ENCODE data around the gene SPATA32. TPM values are rescaled to one million over a fixed set of nuclear protein-coding genes. Genes with fewer than 3 reads are reported as not detected.

The SPATA32 gene
- total and polyA plus RNA-seq, 9 donors: 0.04 to 0.08 TPM; not detected in 7

DNA sequence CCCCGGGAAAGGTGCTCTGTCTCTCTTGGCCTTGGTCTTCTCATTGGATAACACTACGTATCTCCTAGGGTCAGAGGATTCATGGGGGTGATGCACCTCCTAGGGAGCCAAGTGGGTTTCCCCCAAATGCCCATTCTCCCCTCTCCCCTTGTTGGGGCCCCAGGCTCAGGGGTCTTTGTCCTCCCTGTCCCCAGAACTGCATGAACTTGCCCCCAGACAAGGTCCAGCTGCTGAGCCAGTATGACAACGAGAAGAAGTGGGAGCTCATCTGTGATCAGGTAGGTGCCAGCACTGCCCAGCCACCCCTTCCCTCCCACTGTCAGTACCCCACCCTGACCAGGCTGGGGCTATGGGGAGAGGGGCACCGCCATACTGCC lies 31.5 kb downstream of the SPATA32 start:
- no peaks in the 10 kb centered on the region for H3K9me3 ChIP-seq (replicated peaks; ENCODE audit: control insufficient read depth, low read depth, low read length)
- 100% methylated on average over 1 of the region's 4 CpGs for WGBS (ENCODE audit: insufficient coverage)
- H3K36me3 ChIP-seq (ENCODE audit: control insufficient read depth, insufficient read depth, low read length): no peaks in the 10 kb centered on the region
- no peak for DNase-seq
- peaks cover 66% of the 10 kb centered on the region for H3K4me1 ChIP-seq (ENCODE audit: control insufficient read depth, insufficient read depth, low read length)
- no peak overlapping the region for H3K4me3 ChIP-seq (ENCODE audit: low read length)
- no peak overlapping the region for H3K27ac ChIP-seq (ENCODE audit: low read length)
- peaks cover 17% of the 10 kb centered on the region for H3K27me3 ChIP-seq (ENCODE audit: control insufficient read depth, insufficient read depth, low read length)

DNA sequence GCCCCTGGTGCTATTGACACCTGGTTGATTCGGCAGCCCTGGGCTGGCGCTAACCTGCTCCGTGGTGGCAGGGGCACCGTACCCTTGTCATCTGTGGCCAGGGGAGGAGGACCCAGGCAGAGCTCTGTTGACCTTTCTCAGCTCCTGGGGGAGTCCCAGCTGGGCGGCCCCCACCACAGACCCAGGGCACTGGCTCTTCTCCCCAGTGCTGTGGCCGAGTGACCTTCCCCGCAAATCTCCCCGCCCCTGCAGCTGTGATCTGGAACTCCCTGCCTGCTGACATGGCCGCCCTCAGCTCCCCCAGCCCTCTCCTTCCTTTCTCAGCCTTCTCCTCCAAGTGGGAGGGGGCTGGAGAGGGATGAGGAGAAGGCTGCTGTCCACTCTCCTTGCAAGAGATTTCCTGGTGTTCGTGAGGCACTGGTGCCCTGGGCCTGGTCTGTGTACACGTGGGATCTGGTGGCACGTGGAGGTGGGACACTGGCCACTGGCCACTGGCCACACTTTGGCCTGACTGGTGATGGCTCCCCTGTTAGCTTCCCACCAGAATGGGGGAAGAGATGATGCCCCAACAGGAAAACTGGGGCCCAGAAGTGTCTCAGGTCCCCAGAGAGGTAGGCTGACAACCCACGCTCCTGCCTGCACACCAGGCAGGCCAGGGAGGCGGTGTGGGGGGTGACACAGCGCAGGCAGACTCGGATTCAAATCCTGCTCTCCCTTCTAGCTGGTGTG lies 32.0 kb downstream of the SPATA32 start:
- peak overlapping the region; percentile 89 for H3K27ac ChIP-seq (ENCODE audit: low read length)
- H3K4me1 ChIP-seq (ENCODE audit: control insufficient read depth, insufficient read depth, low read length): peaks cover 71% of the 10 kb centered on the region
- DNase-seq: peak; percentile 65
- H3K4me3 ChIP-seq (ENCODE audit: low read length): no peak overlapping the region
- H3K9me3 ChIP-seq (replicated peaks; ENCODE audit: control insufficient read depth, low read depth, low read length): no peaks in the 10 kb centered on the region
- H3K36me3 ChIP-seq (ENCODE audit: control insufficient read depth, insufficient read depth, low read length): no peaks in the 10 kb centered on the region
- WGBS (ENCODE audit: insufficient coverage): 78% methylated on average over 12 of the region's 16 CpGs
- peaks cover 12% of the 10 kb centered on the region for H3K27me3 ChIP-seq (ENCODE audit: control insufficient read depth, insufficient read depth, low read length)

DNA sequence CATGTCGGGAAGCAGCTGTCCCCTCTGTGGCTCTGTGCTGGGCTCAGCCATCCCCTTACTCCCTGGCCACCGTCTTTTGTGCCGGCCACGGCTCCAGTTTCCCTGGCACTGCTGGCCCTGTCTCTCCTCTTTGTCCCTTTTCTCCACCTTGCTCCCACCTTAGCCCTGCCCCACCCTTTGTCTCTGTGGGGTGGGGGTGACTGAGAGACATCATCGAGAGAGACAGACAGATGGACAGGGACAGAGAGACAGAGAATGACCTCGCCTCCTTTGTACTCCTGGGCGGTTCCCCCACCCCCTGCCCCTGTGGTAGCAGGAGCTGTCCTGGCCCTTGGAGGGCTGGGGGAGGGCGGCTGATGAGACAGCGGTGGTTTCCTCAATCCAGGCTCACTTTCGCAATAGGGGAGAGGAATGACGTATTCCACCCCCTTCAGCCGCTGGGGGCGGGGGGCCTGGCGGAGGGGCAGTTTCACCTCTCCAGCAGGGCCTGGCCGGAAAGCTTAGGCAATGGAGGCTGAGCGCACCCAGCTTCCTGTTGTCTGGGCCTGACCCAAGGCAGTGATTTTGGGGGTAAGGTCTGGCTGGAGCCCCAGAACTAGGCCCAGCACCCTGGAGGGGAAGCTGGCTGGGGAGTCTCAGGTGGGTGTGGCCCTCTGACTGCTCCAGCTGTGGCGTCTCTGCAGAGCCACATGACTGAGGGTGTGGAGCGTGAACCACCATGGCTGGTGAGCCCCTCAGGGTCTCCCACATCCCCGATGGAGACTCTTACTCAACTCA lies 32.9 kb downstream of the SPATA32 start:
- Histone ChIP-seq H3K27me3 (ENCODE audit: control insufficient read depth, insufficient read depth, low read length) (peaks cover 10% of the 10 kb centered on the region), H3K4me1 (ENCODE audit: control insufficient read depth, insufficient read depth, low read length) (peaks cover 75% of the 10 kb centered on the region), H3K36me3 (ENCODE audit: control insufficient read depth, insufficient read depth, low read length) (no peaks in the 10 kb centered on the region), H3K9me3 (replicated peaks; ENCODE audit: control insufficient read depth, low read depth, low read length) (no peaks in the 10 kb centered on the region), H3K27ac (ENCODE audit: low read length) (peak overlapping the region; percentile 89), H3K4me3 (ENCODE audit: low read length) (no peak overlapping the region)
- 46% methylated on average over 10 of the region's 19 CpGs for WGBS (ENCODE audit: insufficient coverage)
- peak; percentile 87 for DNase-seq

DNA sequence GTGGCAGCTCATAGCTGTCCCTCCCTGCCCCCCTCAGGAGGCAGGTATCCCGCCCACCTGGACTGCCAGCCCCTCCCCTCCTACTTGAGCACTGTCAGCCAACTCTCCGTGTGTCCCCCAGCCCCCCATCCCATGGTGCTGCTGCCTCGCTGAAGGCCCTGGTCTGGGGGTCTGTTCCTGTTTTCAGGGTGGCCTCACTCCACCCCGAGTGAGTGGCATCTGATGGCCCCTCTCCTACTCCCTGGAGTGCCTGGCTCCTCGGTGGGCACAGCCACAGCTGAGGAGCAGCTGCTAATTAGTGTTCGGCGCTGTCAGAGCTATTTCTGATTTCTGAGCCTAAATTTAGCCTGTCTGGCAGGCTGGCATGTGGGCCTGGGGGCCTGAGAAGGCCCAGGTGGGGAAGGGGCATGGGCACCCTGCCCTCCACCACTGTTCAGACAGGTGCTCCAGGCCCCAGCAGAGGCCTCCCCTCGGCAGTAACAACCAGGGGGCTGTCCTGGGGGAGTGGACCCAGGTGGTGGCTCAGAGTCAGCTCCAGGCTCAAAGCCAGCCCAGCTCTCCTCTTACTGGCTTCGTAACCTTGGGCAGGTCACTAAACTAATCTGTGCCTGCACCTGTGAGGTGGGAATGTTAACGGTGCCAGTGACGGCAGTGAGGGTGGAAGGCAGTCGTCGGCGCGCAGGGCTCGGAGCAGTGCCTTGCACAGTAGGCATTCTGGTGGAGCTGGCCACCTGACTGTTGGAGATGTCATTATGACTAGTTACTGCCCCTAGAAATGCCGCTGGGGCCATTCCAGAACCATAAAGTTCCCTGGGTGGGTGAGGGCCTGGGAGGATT lies 33.8 kb downstream of the SPATA32 start:
- peak; percentile 68 for DNase-seq
- no peaks in the 10 kb centered on the region for H3K36me3 ChIP-seq (ENCODE audit: control insufficient read depth, insufficient read depth, low read length)
- H3K27ac ChIP-seq (ENCODE audit: low read length): peak overlapping the region; percentile 89
- 49% methylated on average over 15 of the region's 17 CpGs for WGBS (ENCODE audit: insufficient coverage)
- H3K9me3 ChIP-seq (replicated peaks; ENCODE audit: control insufficient read depth, low read depth, low read length): no peaks in the 10 kb centered on the region
- peaks cover 10% of the 10 kb centered on the region for H3K27me3 ChIP-seq (ENCODE audit: control insufficient read depth, insufficient read depth, low read length)
- peaks cover 81% of the 10 kb centered on the region for H3K4me1 ChIP-seq (ENCODE audit: control insufficient read depth, insufficient read depth, low read length)
- no peak overlapping the region for H3K4me3 ChIP-seq (ENCODE audit: low read length)

DNA sequence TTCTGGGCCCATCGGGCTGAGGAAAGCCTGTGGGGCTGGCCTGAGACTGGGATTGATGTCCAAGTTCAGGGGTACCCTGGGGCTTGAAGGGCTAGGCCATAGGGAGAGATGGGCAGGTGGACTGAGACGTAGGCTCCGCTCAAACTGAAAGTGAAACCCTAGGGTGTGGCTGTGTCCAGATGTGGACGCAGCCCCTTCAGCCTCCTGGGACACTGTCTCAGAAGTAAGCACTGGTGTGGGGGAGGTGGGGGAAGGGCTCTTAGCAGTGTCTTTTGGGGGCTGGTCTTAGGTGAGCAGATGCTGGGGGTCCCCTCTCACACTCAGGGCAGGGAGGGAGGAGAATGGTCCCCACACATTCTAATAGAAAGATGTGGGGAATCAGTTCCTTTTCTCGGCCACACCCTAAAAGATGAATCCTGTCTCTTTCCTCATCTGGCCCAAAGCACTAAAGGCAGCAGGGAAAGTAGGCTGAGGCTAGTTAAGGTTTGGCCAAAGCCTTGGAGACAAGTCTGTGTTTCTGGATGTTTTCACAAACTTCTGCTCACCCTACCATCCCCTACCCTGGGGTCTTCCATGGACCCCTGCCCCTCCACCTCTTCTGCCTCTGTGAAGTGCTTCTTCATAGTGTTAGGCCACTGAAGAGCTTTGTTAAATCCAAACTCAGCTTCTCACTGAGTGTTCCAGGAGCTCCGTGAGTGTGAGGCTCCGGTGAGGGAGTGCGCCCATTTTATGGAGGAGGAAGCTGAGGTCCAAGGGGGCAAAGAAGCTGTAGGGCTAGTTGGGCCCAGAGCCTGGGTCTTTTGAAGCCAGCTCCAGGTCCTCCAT lies 34.6 kb downstream of the SPATA32 start:
- H3K9me3 ChIP-seq (replicated peaks; ENCODE audit: control insufficient read depth, low read depth, low read length): no peaks in the 10 kb centered on the region
- H3K27ac ChIP-seq (ENCODE audit: low read length): peak overlapping the region; percentile 89
- H3K4me3 ChIP-seq (ENCODE audit: low read length): no peak overlapping the region
- 41% methylated on average over 4 of the region's 8 CpGs for WGBS (ENCODE audit: insufficient coverage)
- no peak for DNase-seq
- H3K27me3 ChIP-seq (ENCODE audit: control insufficient read depth, insufficient read depth, low read length): peaks cover 18% of the 10 kb centered on the region
- peaks cover 89% of the 10 kb centered on the region for H3K4me1 ChIP-seq (ENCODE audit: control insufficient read depth, insufficient read depth, low read length)
- no peaks in the 10 kb centered on the region for H3K36me3 ChIP-seq (ENCODE audit: control insufficient read depth, insufficient read depth, low read length)

DNA sequence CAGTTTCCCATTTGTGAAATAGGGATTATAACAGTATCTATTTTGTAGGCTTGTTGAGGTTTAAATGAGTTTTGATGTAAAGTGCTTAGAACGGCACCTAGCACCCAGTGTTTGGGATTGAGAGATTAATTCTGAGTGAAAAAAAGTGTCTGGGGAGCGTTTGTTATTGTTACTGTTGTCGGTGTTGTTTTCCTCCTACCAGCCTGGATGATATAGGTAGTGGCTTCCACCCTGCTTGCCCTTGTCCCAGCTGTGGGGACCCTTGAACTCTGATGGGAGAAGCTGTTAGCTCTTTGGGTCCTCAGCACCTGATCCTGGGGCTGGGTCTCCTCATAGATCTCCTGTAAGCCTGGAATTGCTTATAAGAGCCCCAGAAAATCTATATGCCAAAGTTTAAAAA lies 35.3 kb downstream of the SPATA32 start:
- H3K9me3 ChIP-seq (replicated peaks; ENCODE audit: control insufficient read depth, low read depth, low read length): no peaks in the 10 kb centered on the region
- H3K4me3 ChIP-seq (ENCODE audit: low read length): no peak overlapping the region
- H3K27ac ChIP-seq (ENCODE audit: low read length): peak overlapping the region; percentile 63
- H3K36me3 ChIP-seq (ENCODE audit: control insufficient read depth, insufficient read depth, low read length): no peaks in the 10 kb centered on the region
- no peak for DNase-seq
- H3K27me3 ChIP-seq (ENCODE audit: control insufficient read depth, insufficient read depth, low read length): peaks cover 20% of the 10 kb centered on the region
- H3K4me1 ChIP-seq (ENCODE audit: control insufficient read depth, insufficient read depth, low read length): peaks cover 86% of the 10 kb centered on the region
- WGBS (ENCODE audit: insufficient coverage): no CpG with 5 or more reads among the region's 3 CpGs

DNA sequence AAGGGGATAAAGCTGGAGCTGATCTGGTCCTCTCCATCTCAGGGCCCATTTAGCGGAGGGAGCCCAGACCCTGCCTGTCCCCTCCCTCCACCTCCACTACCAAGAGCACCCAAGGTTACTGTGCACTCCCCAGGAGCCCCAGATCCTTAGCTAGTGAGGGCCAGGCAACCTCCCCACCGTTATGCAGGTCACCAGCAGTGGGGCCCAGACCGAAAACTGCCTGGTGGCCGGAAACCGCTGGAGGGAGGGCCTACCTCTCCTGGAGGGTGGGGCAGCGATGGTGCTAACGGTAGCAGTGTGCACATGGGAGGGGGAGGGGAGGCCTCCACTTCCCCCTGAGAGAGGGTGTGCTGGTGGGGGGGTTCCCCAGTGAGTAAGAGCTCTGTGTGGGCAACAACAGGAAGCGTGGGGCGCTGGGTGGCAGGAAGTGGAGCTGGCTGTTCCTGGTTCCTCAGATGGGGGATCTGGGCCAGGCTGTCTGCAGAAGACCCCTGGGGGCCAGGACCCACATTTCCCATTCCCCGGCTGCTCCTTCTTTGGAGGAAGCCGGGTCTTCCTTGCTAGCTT lies 35.8 kb downstream of the SPATA32 start:
- 61% methylated on average over 10 of the region's 11 CpGs for WGBS (ENCODE audit: insufficient coverage)
- Histone ChIP-seq H3K27me3 (ENCODE audit: control insufficient read depth, insufficient read depth, low read length) (peaks cover 23% of the 10 kb centered on the region), H3K4me1 (ENCODE audit: control insufficient read depth, insufficient read depth, low read length) (peaks cover 84% of the 10 kb centered on the region)

DNA sequence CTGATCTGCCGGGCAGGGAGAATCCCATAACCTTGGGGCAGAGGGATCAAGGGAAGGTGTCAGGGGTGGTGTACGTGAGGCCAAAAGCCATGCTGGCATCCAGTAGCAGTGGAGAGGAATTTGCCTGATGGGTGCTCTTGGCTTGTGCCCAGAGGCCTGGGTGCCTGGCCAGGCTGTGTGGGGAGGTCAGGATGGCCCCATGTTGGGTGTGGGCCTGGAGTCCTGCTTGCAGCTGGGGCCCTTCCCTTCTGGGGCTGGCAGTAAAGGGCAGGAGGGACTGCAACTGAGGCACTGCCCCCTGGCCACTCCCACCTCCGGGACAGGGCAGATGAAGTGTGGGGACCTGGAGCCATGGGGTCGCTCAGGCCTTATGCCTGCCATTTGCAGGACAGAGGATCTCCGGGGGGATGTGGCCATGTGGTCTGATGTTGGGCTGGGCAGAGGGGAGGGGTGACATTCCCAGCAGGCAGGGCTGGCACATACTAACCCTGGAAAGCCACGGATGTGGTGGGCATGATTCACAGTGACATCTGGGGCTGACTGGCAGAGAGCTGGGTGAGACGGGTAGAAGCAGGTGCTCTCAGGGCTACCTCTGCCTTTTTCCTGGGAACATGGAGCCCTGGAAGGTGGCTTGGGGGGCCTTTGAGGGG lies 36.7 kb downstream of the SPATA32 start:
- Histone ChIP-seq H3K27me3 (ENCODE audit: control insufficient read depth, insufficient read depth, low read length) (peaks cover 32% of the 10 kb centered on the region), H3K9me3 (replicated peaks; ENCODE audit: control insufficient read depth, low read depth, low read length) (no peaks in the 10 kb centered on the region), H3K36me3 (ENCODE audit: control insufficient read depth, insufficient read depth, low read length) (no peaks in the 10 kb centered on the region), H3K4me1 (ENCODE audit: control insufficient read depth, insufficient read depth, low read length) (peaks cover 77% of the 10 kb centered on the region), H3K27ac (ENCODE audit: low read length) (peak overlapping the region; percentile 63), H3K4me3 (ENCODE audit: low read length) (no peak overlapping the region)
- no peak for DNase-seq
- 80% methylated on average over 4 of the region's 7 CpGs for WGBS (ENCODE audit: insufficient coverage)

More for the DNA sequence above, 35.8 kb downstream of the SPATA32 start:
- Histone ChIP-seq H3K9me3 (replicated peaks; ENCODE audit: control insufficient read depth, low read depth, low read length) (no peaks in the 10 kb centered on the region), H3K36me3 (ENCODE audit: control insufficient read depth, insufficient read depth, low read length) (no peaks in the 10 kb centered on the region), H3K27ac (ENCODE audit: low read length) (peak overlapping the region; percentile 63), H3K4me3 (ENCODE audit: low read length) (no peak overlapping the region)
- DNase-seq: peak; percentile 69

DNA sequence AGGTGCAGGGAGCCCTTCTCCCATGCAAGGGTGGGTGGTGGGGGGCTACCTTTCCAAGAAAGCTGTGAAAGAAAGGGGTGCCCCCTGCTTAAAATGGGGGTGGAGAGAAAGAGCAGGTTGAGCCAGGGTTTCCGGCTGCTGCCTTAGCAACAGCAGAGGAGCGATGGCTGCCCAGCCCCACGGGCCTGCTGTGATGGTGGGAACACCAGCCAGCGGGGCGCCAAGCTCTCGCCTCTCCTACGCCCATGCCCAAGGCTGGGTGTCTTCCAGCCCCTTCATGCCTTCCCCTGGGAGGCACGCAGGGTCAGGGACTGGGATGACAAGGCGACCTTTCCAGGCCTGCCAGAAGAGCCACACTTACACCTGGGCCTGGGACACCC lies 37.2 kb downstream of the SPATA32 start:
- no peak for DNase-seq
- 81% methylated on average over 7 of the region's 9 CpGs for WGBS (ENCODE audit: insufficient coverage)
- peaks cover 72% of the 10 kb centered on the region for H3K4me1 ChIP-seq (ENCODE audit: control insufficient read depth, insufficient read depth, low read length)
- H3K27me3 ChIP-seq (ENCODE audit: control insufficient read depth, insufficient read depth, low read length): peaks cover 36% of the 10 kb centered on the region
- H3K9me3 ChIP-seq (replicated peaks; ENCODE audit: control insufficient read depth, low read depth, low read length): no peaks in the 10 kb centered on the region
- H3K36me3 ChIP-seq (ENCODE audit: control insufficient read depth, insufficient read depth, low read length): no peaks in the 10 kb centered on the region
- peak overlapping the region; percentile 31 for H3K27ac ChIP-seq (ENCODE audit: low read length)
- no peak overlapping the region for H3K4me3 ChIP-seq (ENCODE audit: low read length)

Data from muscle of leg (tissue), 11 donors.